Mucosa of rectum (tissue), 2 donors: ENCODE measurements around the gene UCK1.

ENCODE experiments used
- H3K27ac ChIP-seq, 2 donors: one replicate each; pipeline ENCODE4 v1.7.0; 2013; ENCODE audit warnings: inconsistent platforms in 2 of 2, low read depth in 2 of 2, low read length in 2 of 2
- H3K27me3 ChIP-seq, 2 donors: one replicate each; pipeline ENCODE4 v1.7.0; 2013; ENCODE audit warnings: low read length in 2 of 2; ENCODE audit not compliant: control insufficient read depth in 2 of 2, insufficient read depth in 2 of 2
- H3K36me3 ChIP-seq, 2 donors: one replicate each; pipeline ENCODE4 v1.7.0; 2013; ENCODE audit warnings: low read length in 2 of 2; ENCODE audit not compliant: control insufficient read depth in 2 of 2, insufficient read depth in 2 of 2
- H3K4me1 ChIP-seq, 2 donors: one replicate each; pipeline ENCODE4 v1.7.0; 2013; ENCODE audit warnings: low read length in 2 of 2, mild to moderate bottlenecking in 1 of 2; ENCODE audit not compliant: control insufficient read depth in 2 of 2, insufficient read depth in 2 of 2
- H3K4me3 ChIP-seq, 2 donors: one replicate each; pipeline ENCODE4 v1.7.0; 2013; ENCODE audit warnings: low read length in 2 of 2
- H3K9ac ChIP-seq, 2 donors: one replicate each; pipeline ENCODE4 v1.7.0; 2013; ENCODE audit warnings: low read length in 2 of 2, low read depth in 1 of 2, mild to moderate bottlenecking in 1 of 2
- H3K9me3 ChIP-seq, 2 donors: one replicate each; pipeline ENCODE4 v1.7.0; 2013; ENCODE audit warnings: low read length in 2 of 2; ENCODE audit not compliant: control insufficient read depth in 2 of 2
- donor health status: healthy.
- donor health status: Normal muscosa, but diverticular disease.

UCK1 gene

GRCh38 chr9:131484560-131485185, 46.4 kb downstream of the UCK1 start:
- H3K4me1 ChIP-seq: no peaks in the 10 kb centered on the region
- H3K27ac ChIP-seq: no peak overlapping the region
- H3K9ac ChIP-seq: no peak overlapping the region
- no peak overlapping the region for H3K4me3 ChIP-seq
- H3K9me3 ChIP-seq: no peaks in the 10 kb centered on the region
- H3K27me3 ChIP-seq: no peaks in the 10 kb centered on the region
- peaks cover 83 to 92% of the 10 kb centered on the region in 2 donors for H3K36me3 ChIP-seq

- H3K4me1 ChIP-seq: no peaks in the 10 kb centered on the region
- no peaks in the 10 kb centered on the region for H3K27me3 ChIP-seq
- H3K9me3 ChIP-seq: no peaks in the 10 kb centered on the region
- no peak overlapping the region for H3K27ac ChIP-seq
- H3K4me3 ChIP-seq: no peak overlapping the region
- peaks cover 84 to 93% of the 10 kb centered on the region in 2 donors for H3K36me3 ChIP-seq
- no peak overlapping the region for H3K9ac ChIP-seq
Observed at GRCh38 chr9:131484051-131484445, 47.0 kb downstream of the UCK1 start.

- Histone ChIP-seq H3K4me1 (no peaks in the 10 kb centered on the region), H3K36me3 (peaks cover 85 to 94% of the 10 kb centered on the region in 2 donors), H3K27me3 (no peaks in the 10 kb centered on the region), H3K27ac (no peak overlapping the region), H3K9ac (no peak overlapping the region), H3K9me3 (no peaks in the 10 kb centered on the region), H3K4me3 (no peak overlapping the region)
Observed at GRCh38 chr9:131483319-131484050, 47.6 kb downstream of the UCK1 start.

- no peaks in the 10 kb centered on the region for H3K4me1 ChIP-seq
- H3K36me3 ChIP-seq: peaks cover 84 to 91% of the 10 kb centered on the region in 2 donors
- no peak overlapping the region for H3K9ac ChIP-seq
- H3K9me3 ChIP-seq: no peaks in the 10 kb centered on the region
- H3K27ac ChIP-seq: no peak overlapping the region
- H3K27me3 ChIP-seq: no peaks in the 10 kb centered on the region
- H3K4me3 ChIP-seq: no peak overlapping the region
Observed at GRCh38 chr9:131482343-131483006, 48.6 kb downstream of the UCK1 start.

- Histone ChIP-seq H3K27me3 (no peaks in the 10 kb centered on the region), H3K4me3 (no peak overlapping the region), H3K9ac (no peak overlapping the region), H3K27ac (no peak overlapping the region), H3K9me3 (no peaks in the 10 kb centered on the region), H3K36me3 (peaks cover 84 to 91% of the 10 kb centered on the region in 2 donors), H3K4me1 (no peaks in the 10 kb centered on the region)
Observed at GRCh38 chr9:131481441-131482342, 49.4 kb downstream of the UCK1 start.

- Histone ChIP-seq H3K27ac (no peak overlapping the region), H3K9ac (no peak overlapping the region), H3K36me3 (peaks cover 84 to 90% of the 10 kb centered on the region in 2 donors), H3K4me3 (no peak overlapping the region), H3K4me1 (no peaks in the 10 kb centered on the region), H3K9me3 (no peaks in the 10 kb centered on the region), H3K27me3 (no peaks in the 10 kb centered on the region)
Observed at GRCh38 chr9:131480258-131480657, 50.8 kb downstream of the UCK1 start.

- no peak overlapping the region for H3K4me3 ChIP-seq
- no peaks in the 10 kb centered on the region for H3K9me3 ChIP-seq
- no peak overlapping the region for H3K27ac ChIP-seq
- no peak overlapping the region for H3K9ac ChIP-seq
- H3K36me3 ChIP-seq: peaks cover 80 to 84% of the 10 kb centered on the region in 2 donors
- no peaks in the 10 kb centered on the region for H3K4me1 ChIP-seq
- H3K27me3 ChIP-seq: no peaks in the 10 kb centered on the region
Observed at GRCh38 chr9:131478911-131479310, 52.2 kb downstream of the UCK1 start.

GRCh38 chr9:131478421-131478868, 52.6 kb downstream of the UCK1 start:
- Histone ChIP-seq H3K9ac (no peak overlapping the region), H3K27me3 (no peaks in the 10 kb centered on the region), H3K4me3 (no peak overlapping the region), H3K36me3 (peaks cover 80 to 84% of the 10 kb centered on the region in 2 donors), H3K9me3 (no peaks in the 10 kb centered on the region), H3K4me1 (no peaks in the 10 kb centered on the region), H3K27ac (no peak overlapping the region)

GRCh38 chr9:131477816-131478419, 53.1 kb downstream of the UCK1 start:
- H3K4me3 ChIP-seq: no peak overlapping the region
- no peak overlapping the region for H3K27ac ChIP-seq
- H3K9ac ChIP-seq: no peak overlapping the region
- no peaks in the 10 kb centered on the region for H3K9me3 ChIP-seq
- H3K4me1 ChIP-seq: no peaks in the 10 kb centered on the region
- peaks cover 81 to 84% of the 10 kb centered on the region in 2 donors for H3K36me3 ChIP-seq
- no peaks in the 10 kb centered on the region for H3K27me3 ChIP-seq
